PC-3 (cell line): ENCODE measurements around the gene CDKN2AIP. TPM values are rescaled to one million over a fixed set of nuclear protein-coding genes. Genes with fewer than 3 reads are reported as not detected.

Experiments used
- ATAC-seq: fragments of 200-7000 bp; cut with Tn5 transposase; 2 replicates; pipeline ENCODE4 v1.9.1; 2020; ENCODE audit warnings: mild to moderate bottlenecking, moderate library complexity
- BruUV-seq: library from RNA; stranded (reverse); fragments of 400-500 nt; replicated peaks from 2 replicates; lab custom pipeline; 2021; lab: Mats Ljungman, UMichigan
- CTCF ChIA-PET: fragments of 300-600 bp; sonication (Branson Sonifier 250); formaldehyde crosslinking; loops from one replicate; lab custom pipeline; 2022; ENCODE audit warnings: antibody characterized with exemption; lab: Charles Lee
- POLR2A ChIA-PET: fragments of 300-600 bp; sonication (Branson Sonifier 250); formaldehyde crosslinking; loops from one replicate; lab custom pipeline; 2022; ENCODE audit warnings: antibody characterized with exemption; ENCODE audit not compliant: unreplicated experiment; lab: Charles Lee
- DNase-seq: peaks from one replicate; pipeline ENCODE4 v3.0.0-alpha.2; 2015
- H2AFZ ChIP-seq: fragments of 300-600 bp; sonication (generic); 2 replicates; pipeline ENCODE4 v1.6.0; 2016; ENCODE audit warnings: antibody characterized with exemption, low read length
- H3F3A ChIP-seq: fragments of 300-600 bp; sonication (generic); one replicate; pipeline ENCODE4 v1.6.0; 2017; ENCODE audit warnings: antibody characterized with exemption, low read length, control low read depth, mild to moderate bottlenecking; ENCODE audit not compliant: unreplicated experiment
- H3K27ac ChIP-seq: fragments of 300-600 bp; sonication (generic); 2 replicates; pipeline ENCODE4 v1.5.1; 2016; ENCODE audit warnings: mild to moderate bottlenecking, low read length
- H3K27me3 ChIP-seq: fragments of 300-600 bp; sonication (generic); 2 replicates; pipeline ENCODE4 v1.6.1; 2016; ENCODE audit warnings: low read length, mixed read lengths
- H3K36me3 ChIP-seq: fragments of 300-600 bp; sonication (generic); 2 replicates; pipeline ENCODE4 v1.6.1; 2016; ENCODE audit warnings: low read depth, mixed run types, low read length, mixed read lengths
- H3K4me1 ChIP-seq: fragments of 300-600 bp; sonication (generic); 2 replicates; pipeline ENCODE4 v1.5.1; 2016; ENCODE audit warnings: low read length; ENCODE audit not compliant: insufficient read depth
- H3K4me2 ChIP-seq: fragments of 300-600 bp; sonication (generic); 2 replicates; pipeline ENCODE4 v1.6.0; 2016; ENCODE audit warnings: low read length
- H3K4me3 ChIP-seq: fragments of 300-600 bp; sonication (generic); 2 replicates; pipeline ENCODE4 v1.5.1; 2016; ENCODE audit warnings: mild to moderate bottlenecking, low read length, mixed read lengths
- H3K79me2 ChIP-seq: fragments of 300-600 bp; sonication (generic); 2 replicates; pipeline ENCODE4 v1.6.1; 2017; ENCODE audit warnings: low read length, mixed read lengths
- H3K9ac ChIP-seq: fragments of 300-600 bp; sonication (generic); 2 replicates; pipeline ENCODE4 v1.6.0; 2016; ENCODE audit warnings: mild to moderate bottlenecking, low read length
- H3K9me2 ChIP-seq: fragments of 300-600 bp; sonication (generic); replicated peaks from 2 replicates; pipeline ENCODE4 v1.6.1; 2016; ENCODE audit warnings: mixed run types, low read length, mixed read lengths
- H3K9me3 ChIP-seq: fragments of 300-600 bp; sonication (generic); 2 replicates; pipeline ENCODE4 v1.6.1; 2016; ENCODE audit warnings: low read length, mixed read lengths
- H4K20me1 ChIP-seq: fragments of 300-600 bp; sonication (generic); 2 replicates; pipeline ENCODE4 v1.6.1; 2016; ENCODE audit warnings: low read length, mixed read lengths
- CTCF ChIP-seq: fragments of 300-600 bp; sonication (generic); conservative IDR thresholded peaks from 2 replicates; pipeline ENCODE4 v1.5.1; 2017; ENCODE audit warnings: antibody characterized with exemption, low read depth, mild to moderate bottlenecking, low read length
- EZH2 ChIP-seq: fragments of 300-600 bp; sonication (generic); IDR thresholded peaks from one replicate; pipeline ENCODE4 v1.6.1; 2017; ENCODE audit warnings: antibody characterized with exemption, mild to moderate bottlenecking, low read length; ENCODE audit not compliant: unreplicated experiment
- EZH2phosphoT487 ChIP-seq: fragments of 300-600 bp; sonication (generic); IDR thresholded peaks from 2 replicates; pipeline ENCODE4 v1.6.1; 2018; ENCODE audit warnings: mild to moderate bottlenecking, antibody characterized with exemption, low read length, borderline replicate concordance
- intact Hi-C: fragments of 100-400 bp; cut with micrococcal nuclease; formaldehyde crosslinking; loops from 2 replicates; pipeline ENCODE4 v1.9.0; 2023
- total RNA-seq: library from RNA; depleted of rRNA; stranded (reverse); fragments of >200 nt; gene quantifications from 2 replicates; pipeline ENCODE4 v1.2.3, GENCODE V29; 2014

The CDKN2AIP gene
- total RNA-seq, 1 experiment from 2014 or later: 31.5 TPM

GRCh38 chr4:183485411-183486160 lies 41.1 kb downstream of the CDKN2AIP start:
- Histone ChIP-seq H2AFZ (no peak overlapping the region), H3F3A (no peaks in the 10 kb centered on the region), H3K4me2 (no peak overlapping the region), H4K20me1 (no peaks in the 10 kb centered on the region), H3K9me2 (no peaks in the 10 kb centered on the region), H3K79me2 (no peaks in the 10 kb centered on the region), H3K27me3 (no peaks in the 10 kb centered on the region), H3K4me3 (no peak overlapping the region), H3K27ac (peak overlapping the region; percentile 30; the same call in 1 of the 2 replicates), H3K9ac (no peak overlapping the region), H3K4me1 (peaks cover 4% of the 10 kb centered on the region; the same call in 1 of the 2 replicates), H3K9me3 (no peaks in the 10 kb centered on the region), H3K36me3 (no peaks in the 10 kb centered on the region)
- ChIA-PET CTCF (no interaction called here), POLR2A (no interaction called here)
- BruUV-seq: no TSS peak
- ATAC-seq (no peak), DNase-seq (peak; percentile 44)
- intact Hi-C loops: no loop called here
- TF ChIP-seq EZH2 (no peak), CTCF (no peak), EZH2phosphoT487 (no peak)

- H3F3A ChIP-seq: peaks cover 13% of the 10 kb centered on the region
- intact Hi-C loops: no loop called here
- H3K9ac ChIP-seq: no peak overlapping the region
- no peak overlapping the region for H3K4me3 ChIP-seq
- peak; percentile 79 for DNase-seq
- H3K27me3 ChIP-seq: no peaks in the 10 kb centered on the region
- peak overlapping the region; percentile 77 for H2AFZ ChIP-seq
- H4K20me1 ChIP-seq: no peaks in the 10 kb centered on the region
- no peaks in the 10 kb centered on the region for H3K9me3 ChIP-seq
- H3K4me1 ChIP-seq: peaks cover 24% of the 10 kb centered on the region
- no peaks in the 10 kb centered on the region for H3K79me2 ChIP-seq
- ChIA-PET CTCF (interaction anchor here (0.7 kb wide), 1 partner anchor 104 kb away, joined by 4 read pairs; no protein-coding TSS in a partner anchor), POLR2A (no interaction called here)
- BruUV-seq: no TSS peak
- H3K4me2 ChIP-seq: peak overlapping the region; percentile 55
- no peak for TF ChIP-seq EZH2
- no peak for TF ChIP-seq EZH2phosphoT487
- TF ChIP-seq CTCF: no peak
- peak overlapping the region; percentile 82 for H3K27ac ChIP-seq
- no peaks in the 10 kb centered on the region for H3K9me2 ChIP-seq
- ATAC-seq: peak; percentile 82
- H3K36me3 ChIP-seq: no peaks in the 10 kb centered on the region
Observed at GRCh38 chr4:183492791-183493222, 48.4 kb downstream of the CDKN2AIP start.

GRCh38 chr4:183493246-183493645 lies 48.8 kb downstream of the CDKN2AIP start:
- Histone ChIP-seq H4K20me1 (no peaks in the 10 kb centered on the region), H3K4me2 (peak overlapping the region; percentile 55), H3F3A (peaks cover 13% of the 10 kb centered on the region), H3K9me2 (no peaks in the 10 kb centered on the region), H3K9me3 (no peaks in the 10 kb centered on the region), H3K9ac (no peak overlapping the region), H3K4me3 (no peak overlapping the region), H3K79me2 (no peaks in the 10 kb centered on the region), H3K27ac (peak overlapping the region; percentile 82), H3K4me1 (peaks cover 24% of the 10 kb centered on the region), H3K27me3 (no peaks in the 10 kb centered on the region), H3K36me3 (no peaks in the 10 kb centered on the region), H2AFZ (peak overlapping the region; percentile 77)
- ChIA-PET POLR2A (no interaction called here), CTCF (interaction anchor here (0.5 to 0.7 kb wide), 2 partner anchors 55 to 104 kb away, joined by 4 read pairs; no protein-coding TSS in a partner anchor)
- intact Hi-C loops: no loop called here
- TF ChIP-seq CTCF (no peak), EZH2phosphoT487 (no peak), EZH2 (no peak)
- ATAC-seq (no peak; the same call in 1 of the 2 replicates), DNase-seq (no peak)
- no TSS peak for BruUV-seq
